SW480 (cell line): ENCODE measurements around the gene USP32.
"Not testable (repeated sequence)": the region's sequence is repeated elsewhere in the genome, so short reads cannot be mapped to it uniquely, and the experiment has no call there.

Source experiments
- DNase-seq: peaks from one replicate; pipeline ENCODE4 v3.0.0-alpha.2; 2016; ENCODE audit warnings: low spot score

The USP32 gene

GRCh38 chr17:60330731-60331130 is 61.2 kb downstream of the USP32 start:
- DNase-seq, result no peak

GRCh38 chr17:60328679-60329078 is 63.3 kb downstream of the USP32 start:
- DNase-seq, result no peak

DNA sequence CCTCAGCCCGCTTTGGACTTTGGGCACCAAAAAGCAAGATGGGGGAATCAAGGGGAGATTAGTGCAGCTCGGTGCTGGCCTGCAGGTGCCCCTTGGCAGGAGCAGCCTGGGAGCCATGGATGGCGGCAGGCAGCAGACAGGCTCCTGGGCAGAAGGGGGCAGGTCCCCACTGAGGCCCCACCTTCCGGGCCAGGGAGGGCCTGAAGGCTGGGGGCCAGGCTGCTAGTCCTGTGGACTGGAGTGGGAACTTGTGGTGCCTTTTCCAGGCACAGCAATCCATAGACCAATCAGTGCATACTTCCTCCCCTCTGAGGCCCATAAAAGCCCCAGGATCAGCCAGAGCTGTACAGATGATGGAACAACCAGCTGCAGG is 64.0 kb downstream of the USP32 start:
- DNase-seq, result no peak

DNA sequence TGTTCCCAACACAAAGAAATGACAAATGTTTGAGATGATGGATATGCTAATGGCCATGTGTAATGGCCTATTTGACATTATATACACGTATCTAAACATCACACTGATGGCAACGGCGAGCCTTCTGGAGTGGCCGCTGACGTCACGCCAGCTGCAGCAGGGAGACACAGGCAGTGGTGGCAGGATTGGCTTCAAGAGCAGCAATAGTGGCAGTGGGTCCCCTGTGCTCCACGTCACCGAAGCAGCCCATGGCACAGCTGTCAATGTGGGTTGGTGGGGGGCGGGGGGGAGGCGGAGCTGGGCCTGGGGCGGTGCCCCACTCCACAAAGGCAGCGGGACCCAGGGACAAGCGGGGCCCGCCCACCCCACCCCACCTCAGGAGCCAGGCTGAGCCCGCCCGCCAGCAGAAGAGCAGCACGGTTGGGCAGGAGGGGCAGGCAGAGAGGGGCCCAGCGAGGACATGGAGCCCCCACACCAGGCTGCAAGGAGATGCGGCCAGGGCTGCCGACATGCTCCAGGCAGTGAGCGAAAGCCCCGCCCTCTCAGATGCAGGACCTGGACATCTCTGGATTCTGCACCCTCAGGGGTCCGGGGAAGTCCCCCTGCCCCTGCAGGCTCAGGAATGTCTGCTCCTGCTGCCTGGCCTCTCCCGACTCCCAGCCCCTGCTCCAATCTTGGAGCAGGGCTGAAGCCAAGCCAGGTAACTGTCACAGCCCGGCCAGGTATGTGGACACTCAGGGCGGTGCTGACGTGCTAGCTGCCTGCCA is 64.6 kb downstream of the USP32 start:
- DNase-seq, result no peak

DNA sequence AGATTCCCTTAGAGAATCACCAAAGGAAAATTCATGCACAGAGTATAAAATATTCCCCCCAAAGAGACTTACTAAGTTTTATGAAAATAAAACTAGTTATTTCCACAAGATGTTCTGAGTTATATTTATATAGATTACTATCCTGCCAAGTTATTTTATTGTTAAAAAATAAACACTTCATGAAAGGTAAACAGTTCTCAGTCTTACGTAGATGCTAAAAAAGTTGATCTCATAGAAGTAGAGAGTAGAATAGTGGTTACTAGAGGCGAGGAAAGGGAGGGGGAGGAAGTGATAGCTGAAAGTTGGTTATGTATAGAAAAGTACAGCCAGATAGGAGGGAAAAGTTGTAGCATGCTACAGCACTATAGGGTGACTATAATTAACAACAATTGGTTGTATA is 65.2 kb downstream of the USP32 start:
- no peak for DNase-seq

- DNase-seq, result no peak
Observed at GRCh38 chr17:60325730-60326524, 66.0 kb downstream of the USP32 start.

GRCh38 chr17:60323754-60324153 is 68.2 kb downstream of the USP32 start:
- no peak for DNase-seq

DNA sequence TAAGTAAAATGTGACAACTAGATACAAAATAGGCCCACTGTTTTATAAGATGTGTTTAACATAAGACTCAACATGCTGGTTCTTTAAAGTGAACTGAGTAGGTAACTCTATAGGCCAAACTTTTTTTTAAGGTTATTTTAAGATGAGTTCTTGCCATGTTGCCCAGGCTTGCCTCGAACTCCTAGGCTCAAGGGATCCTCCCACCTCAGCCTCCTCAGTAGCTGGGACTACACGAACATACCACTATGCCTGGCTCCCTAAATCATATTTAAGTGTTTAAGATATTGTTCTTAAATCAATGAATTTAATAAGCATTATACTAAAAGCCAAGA is 69.9 kb downstream of the USP32 start:
- no peak for DNase-seq

DNA sequence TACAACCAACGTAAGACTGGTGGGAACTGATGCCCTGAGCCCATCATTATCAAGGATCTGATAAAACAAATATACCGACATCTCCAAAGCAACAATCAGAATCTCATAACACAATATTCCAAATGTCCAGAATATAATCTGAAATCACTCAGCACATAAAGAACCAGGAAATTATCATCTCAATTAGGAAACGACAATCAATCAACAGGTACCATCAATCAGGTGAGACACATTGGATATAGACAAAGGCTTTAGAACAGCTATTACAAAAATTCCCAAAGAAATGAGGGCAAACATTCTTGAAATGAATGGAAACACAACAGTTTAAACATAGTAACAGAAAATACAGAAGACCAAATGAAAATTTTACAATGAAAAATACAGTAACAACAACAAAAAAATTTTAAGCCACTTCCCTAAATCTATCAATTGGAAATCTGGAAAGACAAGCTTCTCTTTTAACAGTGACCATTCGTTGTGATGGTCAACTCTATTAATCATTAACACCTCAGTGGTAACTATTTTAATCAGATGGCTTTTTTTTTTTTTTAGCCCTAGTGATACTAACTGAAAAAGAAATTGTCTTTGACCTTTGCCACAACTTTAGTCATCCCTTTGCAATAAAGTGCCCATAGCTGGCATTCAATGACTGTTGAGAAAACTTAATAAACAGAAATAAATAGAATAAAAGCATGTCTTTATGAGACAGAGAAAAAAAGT is 70.4 kb downstream of the USP32 start:
- DNase-seq, result no peak

DNA sequence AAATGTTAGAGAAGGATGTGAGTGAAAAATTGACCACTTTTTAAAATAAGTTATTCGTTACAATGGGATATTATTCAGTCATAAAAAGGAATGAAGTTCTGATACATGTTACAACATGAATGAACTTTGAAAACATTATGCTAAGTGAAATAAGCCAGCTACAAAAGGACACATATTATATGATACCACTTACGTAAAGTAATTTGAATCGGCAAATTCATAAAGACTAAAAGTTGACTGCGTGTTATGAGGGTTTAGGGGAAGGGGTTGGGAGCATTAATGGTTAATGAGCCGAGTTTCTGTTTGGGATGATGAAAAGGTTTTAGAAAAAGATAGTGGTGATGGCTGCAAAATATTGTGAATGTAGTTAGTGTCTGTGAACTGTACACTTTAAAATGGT is 73.1 kb downstream of the USP32 start:
- no peak for DNase-seq

GRCh38 chr17:60318326-60318725 is 73.6 kb downstream of the USP32 start:
- no peak for DNase-seq

- no peak for DNase-seq
Observed at GRCh38 chr17:60315650-60316049, 76.3 kb downstream of the USP32 start.

DNA sequence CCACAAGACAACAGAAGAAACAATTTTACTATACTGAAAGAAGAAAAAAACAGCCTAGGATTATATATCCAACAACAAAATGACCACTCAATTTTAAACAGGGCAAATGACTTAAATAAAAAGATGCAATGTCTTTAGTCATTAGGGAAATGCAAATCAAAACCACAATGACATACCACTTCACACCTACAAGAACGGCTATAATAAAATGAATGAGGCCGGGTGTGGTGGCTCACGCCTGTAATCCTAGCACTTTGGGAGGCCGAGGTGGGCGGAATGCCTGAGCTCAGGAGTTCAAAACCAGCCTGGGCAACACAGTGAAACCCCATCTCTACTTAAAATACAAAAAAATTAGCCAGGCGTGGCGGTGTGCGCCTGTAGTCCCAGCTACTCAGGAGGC is 77.0 kb downstream of the USP32 start:
- not testable (repeated sequence) for DNase-seq

GRCh38 chr17:60314423-60314822 is 77.5 kb downstream of the USP32 start:
- DNase-seq, result no peak

- DNase-seq, result no peak
Observed at GRCh38 chr17:60311936-60312335, 80.0 kb downstream of the USP32 start.

DNA sequence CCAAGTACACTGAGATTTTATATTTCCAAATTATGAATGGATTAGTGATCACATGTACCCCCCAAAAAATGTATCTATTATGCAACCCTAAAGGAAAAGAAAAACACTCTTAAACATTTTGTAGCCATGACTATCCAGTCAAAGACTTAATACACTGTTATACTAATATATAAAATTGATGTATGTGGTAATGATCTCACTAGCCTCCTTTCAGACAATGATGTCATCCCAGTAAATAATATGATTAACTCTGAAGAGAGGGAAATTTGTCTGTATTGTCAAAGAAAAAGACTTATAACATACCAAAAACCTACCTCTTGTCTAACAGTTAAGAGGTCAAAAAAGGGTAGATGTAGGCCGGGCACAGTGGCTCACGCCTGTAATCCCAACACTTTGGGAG is 80.7 kb downstream of the USP32 start:
- no peak for DNase-seq

- DNase-seq, result no peak
Observed at GRCh38 chr17:60305141-60305540, 86.8 kb downstream of the USP32 start.

DNA sequence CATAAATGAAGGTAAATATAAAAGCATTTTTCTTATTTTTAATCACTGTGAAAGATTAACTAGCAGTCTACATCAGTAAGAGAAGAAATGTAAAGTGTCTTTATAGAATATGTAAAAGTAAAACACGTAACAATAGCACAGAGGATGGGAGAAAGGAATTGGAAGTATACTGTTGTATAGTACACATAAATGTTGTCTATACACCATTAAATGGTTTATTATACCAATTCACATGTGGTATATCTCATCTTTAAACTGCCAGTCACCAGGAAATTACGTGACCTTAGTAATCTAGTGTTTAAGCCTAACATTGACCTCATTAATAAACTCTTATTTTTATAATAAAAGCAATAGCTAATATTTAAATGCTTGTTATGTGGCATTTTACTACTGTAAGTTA is 87.4 kb downstream of the USP32 start:
- no peak for DNase-seq

DNA sequence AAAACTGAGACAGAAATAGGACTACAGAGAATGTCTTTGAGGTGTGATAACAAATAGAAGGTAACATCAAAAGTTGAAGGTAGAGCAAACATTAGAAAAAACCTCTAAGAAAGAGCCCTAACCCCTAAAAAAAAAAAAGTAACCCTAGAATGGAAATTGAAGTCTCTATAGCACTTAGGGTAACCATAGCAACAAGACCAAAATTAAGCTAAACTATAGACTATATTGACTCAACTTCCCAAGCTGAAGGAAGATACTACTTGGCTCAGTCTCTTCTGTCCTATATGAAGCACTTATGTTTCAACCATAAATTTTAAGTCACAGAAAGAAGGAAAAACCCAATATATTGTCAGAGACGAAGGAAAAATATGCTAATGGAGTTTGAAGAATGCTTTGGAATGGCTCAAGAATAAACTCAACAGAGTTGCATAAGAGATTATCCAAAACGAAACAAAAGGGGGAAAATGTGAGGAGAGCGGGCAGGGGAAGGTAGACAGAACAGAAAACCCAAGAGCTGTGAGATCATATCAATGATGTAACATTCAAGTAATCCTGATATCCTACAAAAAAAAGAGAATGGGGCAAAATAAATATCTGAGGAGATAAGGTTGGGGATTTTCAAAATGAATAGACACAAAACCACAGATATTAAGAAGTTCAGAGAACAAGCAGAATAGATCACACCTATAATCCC is 88.4 kb downstream of the USP32 start:
- DNase-seq, result no peak

DNA sequence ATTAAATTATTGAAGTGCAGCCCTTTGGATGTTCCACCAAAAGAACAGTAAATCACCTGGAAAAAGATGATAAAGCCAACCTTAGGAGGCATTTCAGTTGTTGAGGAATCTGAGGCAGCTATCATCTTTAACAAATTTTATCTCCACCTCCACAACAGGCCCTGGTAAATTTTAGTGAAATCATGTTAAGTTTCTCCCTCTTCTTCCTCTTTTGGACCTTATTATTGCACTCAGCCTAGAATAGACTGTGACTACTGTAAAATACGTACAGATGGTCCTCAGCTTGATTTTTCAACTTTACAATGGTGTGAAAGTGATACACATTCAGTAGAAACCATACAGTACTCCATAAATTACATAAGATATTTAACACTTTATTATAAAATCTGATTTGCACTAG is 90.3 kb downstream of the USP32 start:
- DNase-seq, result no peak

- DNase-seq, result no peak
Observed at GRCh38 chr17:60300949-60301348, 91.0 kb downstream of the USP32 start.

DNA sequence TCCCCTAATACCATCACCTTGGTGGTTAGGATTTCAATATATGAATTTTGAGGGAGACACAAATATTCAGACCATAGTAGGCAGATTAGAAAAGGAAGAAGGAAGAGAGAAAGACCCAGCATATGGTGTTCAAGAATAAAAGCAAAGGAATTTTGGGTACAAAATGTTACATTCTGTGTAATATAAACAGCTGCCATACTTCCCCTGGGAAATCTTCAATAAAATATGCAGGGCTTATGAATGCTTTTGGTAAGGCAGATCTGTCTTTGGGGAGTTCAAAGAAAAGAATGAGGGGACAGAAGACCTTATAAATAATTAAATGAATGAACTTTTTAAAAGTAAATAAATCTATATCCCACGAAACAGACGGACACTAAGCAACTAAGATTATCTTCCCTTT is 91.9 kb downstream of the USP32 start:
- DNase-seq, result no peak
